ENCODE data around the gene SRPRB.
"Not testable (repeated sequence)": the region's sequence is repeated elsewhere in the genome, so short reads cannot be mapped to it uniquely, and the experiment has no call there.

SRPRB gene

GRCh38 chr3:133769536-133769935 lies 36.1 kb upstream of the SRPRB start:
- no peaks in the 10 kb centered on the region for H3K4me1 Mint-ChIP-seq (ENCODE audit: low read depth)
- H3K9me3 Mint-ChIP-seq (ENCODE audit: low read depth), result no peaks in the 10 kb centered on the region
- H3K27ac Mint-ChIP-seq, result no peak overlapping the region
- H3K36me3 Mint-ChIP-seq, result no peaks in the 10 kb centered on the region
- no peak overlapping the region for H3K4me3 Mint-ChIP-seq
- no peaks in the 10 kb centered on the region for H3K27me3 Mint-ChIP-seq

GRCh38 chr3:133773732-133774131 lies 31.9 kb upstream of the SRPRB start:
- no peaks in the 10 kb centered on the region for H3K4me1 Mint-ChIP-seq (ENCODE audit: low read depth)
- peaks cover 5% of the 10 kb centered on the region for H3K27me3 Mint-ChIP-seq
- no peaks in the 10 kb centered on the region for H3K36me3 Mint-ChIP-seq
- no peak overlapping the region for H3K4me3 Mint-ChIP-seq
- no peaks in the 10 kb centered on the region for H3K9me3 Mint-ChIP-seq (ENCODE audit: low read depth)
- H3K27ac Mint-ChIP-seq, result no peak overlapping the region

- H3K27me3 Mint-ChIP-seq, result peaks cover 9% of the 10 kb centered on the region
- H3K9me3 Mint-ChIP-seq (ENCODE audit: low read depth), result no peaks in the 10 kb centered on the region
- H3K4me3 Mint-ChIP-seq, result no peak overlapping the region
- H3K27ac Mint-ChIP-seq, result no peak overlapping the region
- H3K36me3 Mint-ChIP-seq, result no peaks in the 10 kb centered on the region
- H3K4me1 Mint-ChIP-seq (ENCODE audit: low read depth), result no peaks in the 10 kb centered on the region
Observed at GRCh38 chr3:133775309-133775708, 30.3 kb upstream of the SRPRB start.

- Mint-ChIP-seq H3K36me3 (no peaks in the 10 kb centered on the region), H3K27ac (no peak overlapping the region), H3K4me1 (ENCODE audit: low read depth) (no peaks in the 10 kb centered on the region), H3K4me3 (no peak overlapping the region), H3K9me3 (ENCODE audit: low read depth) (no peaks in the 10 kb centered on the region), H3K27me3 (peaks cover 9% of the 10 kb centered on the region)
Observed at GRCh38 chr3:133775835-133776234, 29.8 kb upstream of the SRPRB start.

GRCh38 chr3:133776794-133777438 lies 28.7 kb upstream of the SRPRB start:
- Mint-ChIP-seq H3K27ac (no peak overlapping the region), H3K36me3 (no peaks in the 10 kb centered on the region), H3K4me1 (ENCODE audit: low read depth) (no peaks in the 10 kb centered on the region), H3K27me3 (peaks cover 10% of the 10 kb centered on the region), H3K9me3 (ENCODE audit: low read depth) (no peaks in the 10 kb centered on the region), H3K4me3 (no peak overlapping the region)

GRCh38 chr3:133777807-133778568 lies 27.6 kb upstream of the SRPRB start:
- Mint-ChIP-seq H3K9me3 (ENCODE audit: low read depth) (no peaks in the 10 kb centered on the region), H3K4me1 (ENCODE audit: low read depth) (no peaks in the 10 kb centered on the region), H3K4me3 (no peak overlapping the region), H3K27me3 (peaks cover 10% of the 10 kb centered on the region), H3K27ac (no peak overlapping the region), H3K36me3 (no peaks in the 10 kb centered on the region)

GRCh38 chr3:133779626-133780203 lies 25.9 kb upstream of the SRPRB start:
- H3K4me1 Mint-ChIP-seq (ENCODE audit: low read depth), result no peaks in the 10 kb centered on the region
- peaks cover 12% of the 10 kb centered on the region for H3K27me3 Mint-ChIP-seq
- no peak overlapping the region for H3K4me3 Mint-ChIP-seq
- H3K9me3 Mint-ChIP-seq (ENCODE audit: low read depth), result no peaks in the 10 kb centered on the region
- no peak overlapping the region for H3K27ac Mint-ChIP-seq
- H3K36me3 Mint-ChIP-seq, result no peaks in the 10 kb centered on the region

GRCh38 chr3:133780756-133781155 lies 24.9 kb upstream of the SRPRB start:
- H3K4me3 Mint-ChIP-seq; H3K27me3 Mint-ChIP-seq; H3K9me3 Mint-ChIP-seq (ENCODE audit: low read depth): not testable (repeated sequence)

GRCh38 chr3:133781570-133781969 lies 24.0 kb upstream of the SRPRB start:
- no peaks in the 10 kb centered on the region for H3K4me1 Mint-ChIP-seq (ENCODE audit: low read depth)
- no peaks in the 10 kb centered on the region for H3K36me3 Mint-ChIP-seq
- H3K27me3 Mint-ChIP-seq, result peaks cover 8% of the 10 kb centered on the region
- no peak overlapping the region for H3K27ac Mint-ChIP-seq
- H3K4me3 Mint-ChIP-seq, result no peak overlapping the region
- H3K9me3 Mint-ChIP-seq (ENCODE audit: low read depth), result no peaks in the 10 kb centered on the region

More at GRCh38 chr3:133780756-133781155, 24.9 kb upstream of the SRPRB start:
- H3K36me3 Mint-ChIP-seq; H3K27ac Mint-ChIP-seq; H3K4me1 Mint-ChIP-seq (ENCODE audit: low read depth): not testable (repeated sequence)

- peaks cover 7% of the 10 kb centered on the region for H3K27me3 Mint-ChIP-seq
- no peaks in the 10 kb centered on the region for H3K4me1 Mint-ChIP-seq (ENCODE audit: low read depth)
- H3K9me3 Mint-ChIP-seq (ENCODE audit: low read depth), result no peaks in the 10 kb centered on the region
- H3K4me3 Mint-ChIP-seq, result no peak overlapping the region
- no peaks in the 10 kb centered on the region for H3K36me3 Mint-ChIP-seq
- no peak overlapping the region for H3K27ac Mint-ChIP-seq
Observed at GRCh38 chr3:133782454-133782853, 23.2 kb upstream of the SRPRB start.

- Mint-ChIP-seq H3K4me3 (no peak overlapping the region), H3K9me3 (ENCODE audit: low read depth) (no peaks in the 10 kb centered on the region), H3K27ac (no peak overlapping the region), H3K27me3 (peaks cover 12% of the 10 kb centered on the region), H3K36me3 (no peaks in the 10 kb centered on the region), H3K4me1 (ENCODE audit: low read depth) (no peaks in the 10 kb centered on the region)
Observed at GRCh38 chr3:133783762-133784161, 21.9 kb upstream of the SRPRB start.

- Mint-ChIP-seq H3K27ac (no peak overlapping the region), H3K4me1 (ENCODE audit: low read depth) (no peaks in the 10 kb centered on the region), H3K9me3 (ENCODE audit: low read depth) (peaks cover 15% of the 10 kb centered on the region), H3K27me3 (peaks cover 8% of the 10 kb centered on the region), H3K4me3 (no peak overlapping the region), H3K36me3 (peaks cover 6% of the 10 kb centered on the region)
Observed at GRCh38 chr3:133788024-133788423, 17.6 kb upstream of the SRPRB start.

- Mint-ChIP-seq H3K4me1 (ENCODE audit: low read depth) (no peaks in the 10 kb centered on the region), H3K36me3 (peaks cover 8% of the 10 kb centered on the region), H3K27ac (no peak overlapping the region), H3K27me3 (peaks cover 8% of the 10 kb centered on the region), H3K9me3 (ENCODE audit: low read depth) (peaks cover 17% of the 10 kb centered on the region), H3K4me3 (no peak overlapping the region)
Observed at GRCh38 chr3:133792171-133792763, 13.3 kb upstream of the SRPRB start.

GRCh38 chr3:133797396-133798105 lies 8.1 kb upstream of the SRPRB start:
- H3K4me3 Mint-ChIP-seq, result no peak overlapping the region

More at GRCh38 chr3:133797396-133798105, 8.1 kb upstream of the SRPRB start:
- Mint-ChIP-seq H3K36me3 (peaks cover 7% of the 10 kb centered on the region), H3K27ac (no peak overlapping the region), H3K4me1 (ENCODE audit: low read depth) (no peaks in the 10 kb centered on the region), H3K9me3 (ENCODE audit: low read depth) (peaks cover 7% of the 10 kb centered on the region), H3K27me3 (peaks cover 10% of the 10 kb centered on the region)
